GM12874 (cell line): Measurements from ENCODE around the gene PSMD13.

ENCODE experiments used
- CTCF ChIP-seq: IDR thresholded peaks from 2 replicates; pipeline ENCODE4 v1.5.1; 2011; ENCODE audit warnings: low read depth, mild to moderate bottlenecking, control low read depth, low read length, moderate library complexity; ENCODE audit not compliant: insufficient read depth

Gene PSMD13

GRCh38 chr11:299081-299891 lies 62.5 kb downstream of the PSMD13 start, which contains the start of gene IFITM5:
IFITM5 (minus strand) TSS chr11:299526; CDS start chr11:299490, 36 bp downstream.
- TF ChIP-seq CTCF, result no peak

- TF ChIP-seq CTCF, result no peak
These were observed 63.4 kb downstream of the PSMD13 start for GRCh38 chr11:299951-300735.
